ENCODE results near the gene DRC1.

GRCh38 chr2:26483027-26483326, 81.3 kb downstream of the DRC1 start:
- TF ChIP-seq CTCF (IDR thresholded peaks at IDR 0.05) (no peak), POLR2A (IDR thresholded peaks at IDR 0.05) (no peak)
